SU-DHL-6 (cell line): ENCODE measurements around the gene CLEC16A.

Source experiments
- EZH2phosphoT487 ChIP-seq: fragments of 200-600 bp; sonication (generic), shearing (Covaris generic); conservative IDR thresholded peaks from 2 replicates; pipeline ENCODE4 v1.6.1; 2018; ENCODE audit warnings: mild to moderate bottlenecking, antibody characterized with exemption, low read length, moderate library complexity, mixed read lengths
- TF ChIP-seq, protein P1 (sequence below): fragments of 200-600 bp; sonication (generic); IDR thresholded peaks from one replicate; pipeline ENCODE4 v1.5.1; 2017; ENCODE audit warnings: antibody characterized with exemption, mild to moderate bottlenecking, low read length, moderate library complexity; ENCODE audit not compliant: insufficient read depth, poor library complexity, severe bottlenecking

DNA sequence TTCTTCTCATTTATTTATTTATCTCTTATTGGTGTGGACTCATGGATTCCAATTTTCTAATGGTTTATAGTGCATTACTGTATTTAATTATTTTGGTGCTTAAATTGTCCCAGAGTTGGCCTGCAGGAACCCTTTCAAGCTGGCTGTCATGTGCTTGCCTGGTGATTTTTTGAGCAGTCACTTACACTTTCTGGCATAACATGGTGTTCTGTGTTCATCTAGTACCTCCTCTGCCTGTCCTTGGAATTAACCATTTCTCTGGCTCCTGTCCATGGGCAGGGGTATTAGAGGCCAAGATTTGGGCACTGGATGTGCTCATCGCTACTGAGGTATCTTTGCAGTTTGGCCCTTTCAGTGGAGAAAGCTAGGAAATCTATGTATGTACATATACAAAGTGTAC is 67.0 kb downstream of the CLEC16A start:
- TF ChIP-seq, protein P1, sequence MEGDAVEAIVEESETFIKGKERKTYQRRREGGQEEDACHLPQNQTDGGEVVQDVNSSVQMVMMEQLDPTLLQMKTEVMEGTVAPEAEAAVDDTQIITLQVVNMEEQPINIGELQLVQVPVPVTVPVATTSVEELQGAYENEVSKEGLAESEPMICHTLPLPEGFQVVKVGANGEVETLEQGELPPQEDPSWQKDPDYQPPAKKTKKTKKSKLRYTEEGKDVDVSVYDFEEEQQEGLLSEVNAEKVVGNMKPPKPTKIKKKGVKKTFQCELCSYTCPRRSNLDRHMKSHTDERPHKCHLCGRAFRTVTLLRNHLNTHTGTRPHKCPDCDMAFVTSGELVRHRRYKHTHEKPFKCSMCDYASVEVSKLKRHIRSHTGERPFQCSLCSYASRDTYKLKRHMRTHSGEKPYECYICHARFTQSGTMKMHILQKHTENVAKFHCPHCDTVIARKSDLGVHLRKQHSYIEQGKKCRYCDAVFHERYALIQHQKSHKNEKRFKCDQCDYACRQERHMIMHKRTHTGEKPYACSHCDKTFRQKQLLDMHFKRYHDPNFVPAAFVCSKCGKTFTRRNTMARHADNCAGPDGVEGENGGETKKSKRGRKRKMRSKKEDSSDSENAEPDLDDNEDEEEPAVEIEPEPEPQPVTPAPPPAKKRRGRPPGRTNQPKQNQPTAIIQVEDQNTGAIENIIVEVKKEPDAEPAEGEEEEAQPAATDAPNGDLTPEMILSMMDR, result no peak
- no peak for TF ChIP-seq EZH2phosphoT487
